Central memory CD8-positive, alpha-beta T cell (primary cell): ENCODE measurements around the gene CCDC167.
A peak's percentile ranks its signal among the peaks of the same experiment; 100 is the strongest.

Experiments
- ATAC-seq: fragments of 150-1000 bp; cut with Tn5 transposase; replicated peaks from 2 replicates; pipeline ENCODE4 v1.10.0; 2022; ENCODE audit warnings: mild to moderate bottlenecking, moderate FRiP score, moderate number of reproducible peaks; ENCODE audit not compliant: poor library complexity, severe bottlenecking; ENCODE audit errors: extremely low read depth
- DNase-seq, 2 donors: peaks; one replicate each; pipeline ENCODE4 v3.0.0; 2021; ENCODE audit warnings: low spot score in 2 of 2
- H3K27ac Mint-ChIP-seq: one replicate; pipeline ENCODE4 v1.8.0; 2022; ENCODE audit warnings: low read depth, mild to moderate bottlenecking, moderate library complexity, mixed read lengths
- H3K27me3 Mint-ChIP-seq: one replicate; pipeline ENCODE4 v1.8.0; 2022; ENCODE audit warnings: mixed read lengths
- H3K36me3 Mint-ChIP-seq: one replicate; pipeline ENCODE4 v1.8.0; 2022; ENCODE audit warnings: mild to moderate bottlenecking, moderate library complexity, mixed read lengths; ENCODE audit not compliant: insufficient read depth
- H3K4me1 Mint-ChIP-seq: one replicate; pipeline ENCODE4 v1.8.0; 2022; ENCODE audit warnings: mixed read lengths
- H3K4me3 Mint-ChIP-seq: one replicate; pipeline ENCODE4 v1.8.0; 2022; ENCODE audit warnings: mild to moderate bottlenecking, moderate library complexity, mixed read lengths
- H3K9me3 Mint-ChIP-seq: one replicate; pipeline ENCODE4 v1.8.0; 2022; ENCODE audit warnings: mixed read lengths

CCDC167 gene

DNA sequence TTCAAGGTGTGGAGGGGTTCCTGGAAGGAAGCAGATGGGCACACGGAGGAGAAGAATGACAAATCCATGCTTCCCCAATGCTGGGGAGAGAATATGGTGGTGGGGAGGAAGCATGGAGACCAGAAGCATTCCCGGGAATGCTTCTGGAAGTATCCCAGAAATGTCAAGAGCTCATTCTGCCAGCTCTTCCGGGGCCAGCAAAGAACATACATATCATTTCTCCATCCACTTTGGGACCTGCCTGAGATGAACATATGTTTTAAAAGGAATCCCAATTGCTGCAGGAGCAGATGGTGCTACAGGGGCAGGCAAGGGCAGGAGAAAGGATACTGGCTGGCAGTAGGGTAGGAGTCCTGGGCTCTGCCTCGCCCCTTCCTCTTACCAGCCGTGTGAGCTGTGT is 37.9 kb upstream of the CCDC167 start:
- Mint-ChIP-seq H3K27ac (no peak overlapping the region), H3K4me1 (peaks cover 9% of the 10 kb centered on the region), H3K36me3 (no peaks in the 10 kb centered on the region), H3K9me3 (no peaks in the 10 kb centered on the region), H3K4me3 (no peak overlapping the region), H3K27me3 (no peaks in the 10 kb centered on the region)
- ATAC-seq, result no peak
- DNase-seq, result no peak

DNA sequence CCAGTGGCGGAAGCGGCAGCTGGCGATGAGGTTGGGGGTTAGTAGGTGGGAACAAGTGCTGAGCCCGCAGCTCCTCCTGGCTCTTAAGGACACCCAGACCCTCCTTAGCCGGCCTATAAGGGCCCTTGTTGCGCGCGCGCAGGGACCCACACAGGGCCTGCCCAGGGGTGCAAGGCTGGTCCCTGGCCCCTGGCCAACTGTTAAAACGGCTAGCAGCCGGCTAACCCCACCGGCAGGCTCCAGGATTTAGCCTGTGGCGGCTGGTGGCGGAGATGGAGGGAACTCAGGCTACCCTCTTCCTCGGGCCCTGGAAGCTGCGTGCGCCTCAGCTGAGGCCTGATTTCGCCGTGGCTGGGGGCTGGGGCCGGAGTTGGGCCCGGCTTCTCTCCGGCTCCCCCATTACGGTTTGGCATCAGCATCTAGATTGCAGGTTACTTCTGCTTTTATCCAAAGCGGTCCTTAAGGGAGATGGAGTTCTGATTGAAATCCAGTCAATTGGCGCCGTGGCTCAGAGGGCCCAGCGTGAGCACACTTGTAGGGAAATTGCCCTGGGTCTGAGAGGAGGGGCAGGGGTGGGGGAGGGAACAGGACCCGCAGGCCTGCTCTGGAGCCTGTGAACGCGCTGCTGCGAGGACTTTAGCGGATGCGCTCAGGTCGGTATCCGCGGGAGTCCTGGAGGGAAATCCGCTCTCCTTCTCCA is 36.9 kb upstream of the CCDC167 start:
- Mint-ChIP-seq H3K27me3 (no peaks in the 10 kb centered on the region), H3K4me1 (peaks cover 13% of the 10 kb centered on the region), H3K9me3 (no peaks in the 10 kb centered on the region), H3K27ac (no peak overlapping the region), H3K36me3 (no peaks in the 10 kb centered on the region), H3K4me3 (peak overlapping the region; percentile 55)
- ATAC-seq (no peak), DNase-seq (no peak)

DNA sequence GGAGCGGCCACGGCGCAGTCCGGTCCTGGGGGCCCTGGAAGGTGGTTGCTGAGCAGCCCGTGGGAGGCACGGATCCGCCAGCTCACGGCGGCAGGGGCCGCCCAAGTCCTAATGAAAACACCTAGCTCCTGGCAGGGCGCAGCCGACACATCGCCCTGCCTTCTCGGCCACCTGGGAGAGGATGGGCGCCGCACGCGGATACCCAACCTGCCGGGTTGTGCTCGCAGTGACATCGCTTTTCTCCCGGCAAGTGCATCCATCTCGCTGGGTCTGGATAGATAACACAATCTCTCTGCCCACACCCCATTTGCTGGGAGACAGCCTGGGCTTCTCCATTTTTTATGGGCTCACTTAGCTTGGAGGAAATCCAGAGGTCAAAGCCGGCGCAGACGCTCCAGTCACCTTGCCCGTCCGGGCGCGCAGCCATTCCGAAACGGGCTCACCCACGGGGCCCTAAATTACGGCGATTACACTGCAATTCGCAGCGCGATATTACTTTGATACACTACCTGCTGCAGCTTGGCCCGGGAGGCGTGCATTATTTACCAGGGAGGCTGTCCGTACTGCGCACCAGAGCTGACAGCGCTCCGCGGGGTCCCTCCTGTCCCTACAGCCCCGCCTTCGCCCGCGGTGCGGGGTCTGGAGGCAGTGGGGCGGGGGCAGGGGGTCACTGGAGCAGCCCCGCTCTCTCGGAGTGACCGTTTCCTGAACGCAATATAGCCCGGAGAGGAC is 36.2 kb upstream of the CCDC167 start:
- peak; percentile 36 for ATAC-seq
- Mint-ChIP-seq H3K27ac (no peak overlapping the region), H3K4me1 (peaks cover 13% of the 10 kb centered on the region), H3K9me3 (no peaks in the 10 kb centered on the region), H3K4me3 (peak overlapping the region; percentile 55), H3K36me3 (no peaks in the 10 kb centered on the region), H3K27me3 (no peaks in the 10 kb centered on the region)
- no peak for DNase-seq

DNA sequence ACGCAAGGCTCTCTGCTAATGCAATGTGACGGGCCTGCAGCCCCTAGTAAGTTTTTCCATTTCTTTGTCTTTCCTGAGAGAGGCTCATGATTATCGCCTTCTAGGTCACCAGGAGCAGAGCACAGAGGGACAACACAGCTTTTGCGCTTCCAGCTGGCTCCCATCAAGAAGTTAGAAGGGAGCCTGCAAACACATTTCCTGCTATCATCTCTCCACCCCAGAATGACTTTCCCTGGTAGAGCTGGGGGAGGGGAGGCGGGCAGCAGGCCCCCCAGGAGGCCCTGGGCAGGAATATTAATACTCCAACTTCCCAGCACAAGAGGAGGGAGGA is 35.7 kb upstream of the CCDC167 start:
- H3K4me3 Mint-ChIP-seq, result peak overlapping the region; percentile 55
- no peaks in the 10 kb centered on the region for H3K36me3 Mint-ChIP-seq
- no peak for DNase-seq
- H3K9me3 Mint-ChIP-seq, result no peaks in the 10 kb centered on the region
- ATAC-seq, result no peak
- no peak overlapping the region for H3K27ac Mint-ChIP-seq
- H3K27me3 Mint-ChIP-seq, result no peaks in the 10 kb centered on the region
- peaks cover 13% of the 10 kb centered on the region for H3K4me1 Mint-ChIP-seq

DNA sequence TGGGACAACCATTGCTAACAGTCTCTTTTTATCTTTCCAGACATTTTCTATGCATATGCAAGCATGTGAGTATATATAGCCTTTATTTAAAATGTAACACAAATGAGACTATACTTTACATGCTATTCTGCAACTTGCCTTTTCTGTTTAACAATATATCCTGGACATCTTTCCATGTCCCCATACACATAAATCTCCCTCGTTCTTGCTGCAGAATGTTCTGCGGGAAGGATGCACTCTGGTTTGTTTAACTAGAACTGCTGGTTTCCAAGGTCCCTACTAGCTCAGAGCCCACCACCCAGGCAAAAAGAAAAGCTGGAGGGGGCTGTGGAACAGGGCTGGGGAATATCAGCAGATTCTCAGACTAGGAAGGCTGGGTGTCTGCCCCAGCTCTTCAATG is 35.2 kb upstream of the CCDC167 start:
- no peaks in the 10 kb centered on the region for H3K9me3 Mint-ChIP-seq
- DNase-seq (no peak), ATAC-seq (no peak)
- H3K4me1 Mint-ChIP-seq, result peaks cover 13% of the 10 kb centered on the region
- no peaks in the 10 kb centered on the region for H3K27me3 Mint-ChIP-seq
- no peak overlapping the region for H3K4me3 Mint-ChIP-seq
- no peak overlapping the region for H3K27ac Mint-ChIP-seq
- no peaks in the 10 kb centered on the region for H3K36me3 Mint-ChIP-seq

DNA sequence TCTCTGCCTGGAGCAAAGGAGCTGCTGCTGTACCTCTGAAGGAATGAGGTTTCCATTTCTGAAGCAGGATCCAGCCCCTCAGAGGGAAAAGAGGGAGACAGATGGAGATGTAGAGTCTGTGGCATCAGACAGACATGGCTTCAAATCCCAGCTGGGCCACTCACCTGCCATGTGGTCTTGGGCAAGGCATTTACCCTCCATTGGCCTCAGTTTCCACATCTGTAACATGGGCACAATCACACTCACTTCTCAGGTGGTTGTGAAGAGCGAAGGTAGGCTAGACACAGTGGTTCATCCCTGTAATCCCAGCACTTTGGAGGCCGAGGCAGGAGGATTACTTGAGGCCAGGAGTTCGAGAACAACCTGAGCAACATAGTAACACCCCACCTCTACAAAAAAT is 32.4 kb upstream of the CCDC167 start:
- no peak for DNase-seq
- no peaks in the 10 kb centered on the region for H3K27me3 Mint-ChIP-seq
- peaks cover 3% of the 10 kb centered on the region for H3K36me3 Mint-ChIP-seq
- H3K4me3 Mint-ChIP-seq, result no peak overlapping the region
- peaks cover 19% of the 10 kb centered on the region for H3K4me1 Mint-ChIP-seq
- H3K27ac Mint-ChIP-seq, result peak overlapping the region; percentile 30
- H3K9me3 Mint-ChIP-seq, result no peaks in the 10 kb centered on the region
- no peak for ATAC-seq

DNA sequence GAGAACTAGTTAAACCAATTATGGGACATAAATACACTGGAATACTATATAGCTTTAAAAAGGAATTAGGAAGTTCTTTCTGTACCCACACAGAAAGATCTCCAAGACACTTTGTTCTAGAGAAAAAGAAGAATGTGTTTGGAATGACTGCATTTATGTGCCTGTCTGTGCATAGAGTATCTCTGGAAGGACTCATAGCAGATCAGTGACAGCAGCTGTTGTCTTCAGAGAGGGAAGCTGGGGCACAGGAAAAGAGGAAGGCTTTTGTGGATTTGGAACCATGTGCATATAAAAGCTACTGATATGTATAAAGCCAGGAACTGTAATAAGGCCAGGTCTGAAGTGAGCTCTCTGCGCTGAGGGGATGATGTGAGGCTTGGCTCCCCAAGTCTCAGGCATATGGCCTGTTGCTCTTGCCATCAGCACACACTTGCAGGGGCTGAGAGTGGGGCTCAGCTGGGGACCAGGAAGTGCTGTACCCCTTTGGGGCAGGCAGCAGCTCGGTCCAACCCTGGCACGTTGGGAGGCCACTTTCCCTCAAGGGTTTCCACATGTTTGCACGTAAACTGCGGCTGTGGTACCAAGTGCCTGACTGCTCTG is 31.8 kb upstream of the CCDC167 start:
- Mint-ChIP-seq H3K4me3 (no peak overlapping the region), H3K27me3 (no peaks in the 10 kb centered on the region), H3K27ac (no peak overlapping the region), H3K4me1 (peaks cover 25% of the 10 kb centered on the region), H3K9me3 (no peaks in the 10 kb centered on the region), H3K36me3 (peaks cover 3% of the 10 kb centered on the region)
- DNase-seq (no peak), ATAC-seq (no peak)

DNA sequence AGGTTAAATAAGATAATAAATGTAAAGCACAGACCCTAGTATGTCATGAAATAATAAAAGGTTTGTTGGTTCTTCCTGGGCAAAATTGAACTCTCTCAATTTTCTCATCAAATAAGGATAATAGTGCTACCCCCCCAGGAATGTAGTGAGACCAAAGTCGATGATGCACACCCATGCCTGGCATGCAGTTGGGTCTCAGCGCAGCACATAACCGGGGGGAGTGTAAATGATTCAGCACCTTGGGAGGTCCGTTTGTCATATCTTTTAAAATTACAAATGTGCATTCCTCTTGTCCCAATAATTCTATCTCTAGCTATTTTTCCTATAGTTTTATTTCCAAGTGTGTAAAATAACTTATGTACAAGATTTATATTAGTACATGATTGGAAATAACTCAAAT is 31.3 kb upstream of the CCDC167 start:
- Mint-ChIP-seq H3K4me1 (peaks cover 27% of the 10 kb centered on the region), H3K36me3 (peaks cover 3% of the 10 kb centered on the region), H3K9me3 (no peaks in the 10 kb centered on the region), H3K4me3 (no peak overlapping the region), H3K27me3 (no peaks in the 10 kb centered on the region), H3K27ac (no peak overlapping the region)
- no peak for ATAC-seq
- DNase-seq, result no peak

DNA sequence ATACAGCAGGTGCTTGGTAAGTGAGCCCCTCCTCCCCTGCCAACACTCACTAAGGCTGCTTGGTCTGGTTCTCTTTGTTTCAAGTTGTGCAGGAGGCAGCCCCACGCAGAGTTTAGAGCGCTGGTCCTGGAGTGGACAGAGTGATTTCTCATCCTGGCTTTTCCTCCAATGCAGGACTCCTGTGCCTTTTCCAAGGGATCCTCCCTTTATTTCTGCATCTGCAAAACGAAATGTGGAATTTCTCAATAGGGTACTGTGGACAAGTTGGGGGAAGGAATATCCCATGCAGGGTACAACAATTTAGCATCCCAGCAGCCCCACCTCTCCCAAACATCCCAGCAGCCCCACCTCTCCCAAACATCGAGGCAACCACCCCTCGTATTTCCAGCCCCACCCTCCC is 30.6 kb upstream of the CCDC167 start:
- H3K27me3 Mint-ChIP-seq, result no peaks in the 10 kb centered on the region
- ATAC-seq (no peak), DNase-seq (no peak)
- peaks cover 3% of the 10 kb centered on the region for H3K36me3 Mint-ChIP-seq
- peaks cover 32% of the 10 kb centered on the region for H3K4me1 Mint-ChIP-seq
- H3K27ac Mint-ChIP-seq, result no peak overlapping the region
- peaks cover 3% of the 10 kb centered on the region for H3K9me3 Mint-ChIP-seq
- H3K4me3 Mint-ChIP-seq, result no peak overlapping the region

DNA sequence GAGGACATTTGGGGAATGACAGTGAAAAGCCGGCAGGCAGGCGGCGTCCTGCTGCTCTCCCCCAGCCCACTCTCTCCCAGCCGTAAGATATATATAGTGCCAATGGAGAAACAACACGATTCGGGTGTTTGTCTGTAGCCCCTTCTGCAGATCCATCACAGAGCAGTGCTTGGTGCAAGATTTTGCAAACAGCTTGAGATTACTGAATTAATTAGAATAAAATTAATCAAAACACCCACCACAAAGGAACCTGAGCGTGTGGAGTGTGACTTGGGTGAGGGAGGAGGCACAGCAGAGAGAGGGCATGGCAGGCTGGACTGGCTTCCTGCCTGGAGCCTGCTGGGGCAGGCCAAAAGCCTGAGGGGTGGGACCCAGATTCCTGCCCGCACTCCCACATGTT is 28.8 kb upstream of the CCDC167 start:
- no peak overlapping the region for H3K4me3 Mint-ChIP-seq
- no peak overlapping the region for H3K27ac Mint-ChIP-seq
- peaks cover 4% of the 10 kb centered on the region for H3K36me3 Mint-ChIP-seq
- DNase-seq (no peak), ATAC-seq (no peak)
- peaks cover 37% of the 10 kb centered on the region for H3K4me1 Mint-ChIP-seq
- H3K27me3 Mint-ChIP-seq, result no peaks in the 10 kb centered on the region
- H3K9me3 Mint-ChIP-seq, result peaks cover 5% of the 10 kb centered on the region

DNA sequence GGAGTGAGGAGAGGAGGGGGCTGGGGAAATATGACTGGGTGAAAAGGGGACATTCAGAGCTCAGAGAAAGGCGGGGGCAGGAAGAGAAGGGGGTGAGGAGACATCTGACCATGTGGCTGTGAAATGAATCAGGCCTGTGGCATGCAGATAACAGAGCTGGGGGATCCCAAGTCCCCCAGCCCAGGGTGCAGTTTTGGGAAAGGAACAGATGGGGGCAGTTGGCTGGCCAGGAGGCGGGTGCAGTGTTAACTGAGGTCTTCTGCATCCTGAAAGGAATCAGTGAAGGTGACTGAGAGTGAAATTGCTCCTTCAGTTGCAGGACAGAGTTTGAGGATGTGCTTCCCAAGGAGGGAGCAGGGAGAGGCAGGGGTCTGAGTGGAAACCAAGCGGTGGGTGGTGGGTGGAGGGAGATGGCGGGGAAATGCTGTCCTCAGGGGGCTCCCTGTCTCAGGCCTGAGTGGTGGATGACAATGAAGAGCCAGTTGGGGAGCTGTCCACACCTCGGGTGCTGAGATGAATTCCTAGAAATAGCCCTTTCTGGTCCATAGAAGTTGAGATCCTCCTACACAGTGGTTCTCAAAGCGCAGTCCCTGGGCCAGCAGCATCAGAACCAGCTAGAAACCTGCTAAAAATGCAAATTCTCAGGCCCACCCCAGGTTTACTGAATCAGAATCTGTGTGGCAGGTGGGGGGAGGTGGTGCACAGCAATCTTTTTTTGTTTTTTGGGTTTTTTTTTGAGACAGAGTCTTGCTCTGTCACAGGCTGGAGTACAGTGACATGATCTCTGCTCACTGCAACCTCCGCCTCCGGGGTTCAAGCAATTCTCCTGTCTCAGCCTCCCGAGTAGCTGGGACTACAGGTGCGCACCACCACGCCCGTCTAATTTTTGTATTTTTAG is 26.0 kb upstream of the CCDC167 start:
- H3K4me1 Mint-ChIP-seq, result peaks cover 48% of the 10 kb centered on the region
- ATAC-seq, result no peak
- H3K9me3 Mint-ChIP-seq, result peaks cover 5% of the 10 kb centered on the region
- H3K36me3 Mint-ChIP-seq, result peaks cover 4% of the 10 kb centered on the region
- H3K4me3 Mint-ChIP-seq, result no peak overlapping the region
- H3K27ac Mint-ChIP-seq, result no peak overlapping the region
- no peak for DNase-seq
- H3K27me3 Mint-ChIP-seq, result no peaks in the 10 kb centered on the region

DNA sequence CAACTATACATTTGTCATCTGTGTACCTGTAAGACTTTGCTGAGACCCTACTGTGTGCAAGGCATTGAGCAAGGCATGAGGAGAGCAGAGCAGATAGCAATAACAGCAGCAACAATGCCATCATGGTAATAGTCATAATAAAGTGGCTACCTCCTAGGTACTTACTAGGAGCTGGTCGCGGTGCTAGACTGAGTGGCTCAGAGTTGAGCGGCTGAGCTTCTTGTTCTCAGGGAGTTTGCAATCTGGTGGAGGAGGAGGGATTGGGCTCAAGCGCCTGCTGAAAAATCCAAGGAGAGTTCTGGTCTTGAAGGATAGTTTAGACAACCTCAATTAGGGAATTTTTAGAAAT is 25.3 kb upstream of the CCDC167 start:
- ATAC-seq, result no peak
- H3K4me3 Mint-ChIP-seq, result no peak overlapping the region
- H3K27me3 Mint-ChIP-seq, result no peaks in the 10 kb centered on the region
- no peak overlapping the region for H3K27ac Mint-ChIP-seq
- no peak for DNase-seq
- peaks cover 5% of the 10 kb centered on the region for H3K9me3 Mint-ChIP-seq
- peaks cover 49% of the 10 kb centered on the region for H3K4me1 Mint-ChIP-seq
- peaks cover 4% of the 10 kb centered on the region for H3K36me3 Mint-ChIP-seq
